Keratinocyte (primary cell): Measurements from ENCODE around the gene P2RX1. TPM values are rescaled to one million over a fixed set of nuclear protein-coding genes. Genes with fewer than 3 reads are reported as not detected.

Experiments
- DNase-seq: peaks from one replicate; pipeline ENCODE4 v3.0.0-alpha.2; 2011; ENCODE audit warnings: low read depth, missing footprints, low spot score
- FAIRE-seq: peaks from 2 replicates; lab custom pipeline; 2011; peaks lifted over from hg19 to GRCh38; lab: Jason Lieb, UNC
- H2AFZ ChIP-seq: 2 replicates; pipeline ENCODE4 v1.6.0; 2012; ENCODE audit warnings: low read length, control low read depth, inconsistent platforms; ENCODE audit not compliant: control insufficient read depth
- H3K27ac ChIP-seq: 2 replicates; pipeline ENCODE4 v1.5.1; 2011; ENCODE audit warnings: low read length; ENCODE audit not compliant: control insufficient read depth, insufficient read depth
- H3K27me3 ChIP-seq: 3 replicates; pipeline ENCODE4 v1.6.0; 2011; ENCODE audit warnings: low read length; ENCODE audit not compliant: control insufficient read depth, insufficient read depth; ENCODE audit errors: extremely low read depth
- H3K36me3 ChIP-seq, 2 experiments: 2 replicates in 1 of 2; 3 replicates in 1 of 2; pipeline ENCODE4 v1.5.1; 2011; ENCODE audit warnings: low read length in 2 of 2, mild to moderate bottlenecking in 1 of 2; ENCODE audit not compliant: control insufficient read depth in 2 of 2, insufficient read depth in 2 of 2; ENCODE audit errors: extremely low read depth in 1 of 2
- H3K4me1 ChIP-seq: 3 replicates; pipeline ENCODE4 v1.5.1; 2011; ENCODE audit warnings: low read length; ENCODE audit not compliant: control insufficient read depth, insufficient read depth; ENCODE audit errors: extremely low read depth
- H3K4me2 ChIP-seq: 3 replicates; pipeline ENCODE4 v1.6.0; 2011; ENCODE audit warnings: low read depth, low read length; ENCODE audit not compliant: control insufficient read depth, insufficient read depth; ENCODE audit errors: extremely low read depth
- H3K4me3 ChIP-seq, 3 experiments: fragments of 200-600 bp in 1 of 3; sonication (generic) in 1 of 3; 2 replicates in 2 of 3; 3 replicates in 1 of 3; pipeline ENCODE4 v1.5.1; 2011 to 2016; ENCODE audit warnings: low read length in 3 of 3, mild to moderate bottlenecking in 3 of 3, control low read depth in 2 of 3, inconsistent platforms in 1 of 3, low read depth in 1 of 3, mixed read lengths in 1 of 3, mixed run types in 1 of 3, moderate library complexity in 1 of 3; ENCODE audit not compliant: control insufficient read depth in 2 of 3, insufficient read depth in 2 of 3; ENCODE audit errors: extremely low read depth in 1 of 3
- H3K79me2 ChIP-seq: 2 replicates; pipeline ENCODE4 v1.6.0; 2012; ENCODE audit warnings: low read length; ENCODE audit not compliant: control insufficient read depth, insufficient read depth
- H3K9ac ChIP-seq: 3 replicates; pipeline ENCODE4 v1.6.0; 2011; ENCODE audit warnings: low read length; ENCODE audit not compliant: control insufficient read depth, insufficient read depth; ENCODE audit errors: extremely low read depth
- H3K9me1 ChIP-seq: 3 replicates; pipeline ENCODE4 v1.6.0; 2011; ENCODE audit warnings: low read length; ENCODE audit not compliant: control insufficient read depth, insufficient read depth; ENCODE audit errors: extremely low read depth
- H3K9me3 ChIP-seq: 2 replicates; pipeline ENCODE4 v1.5.1; 2012; ENCODE audit warnings: low read depth, low read length; ENCODE audit not compliant: control insufficient read depth
- H4K20me1 ChIP-seq: 3 replicates; pipeline ENCODE4 v1.6.0; 2011; ENCODE audit warnings: low read length; ENCODE audit not compliant: control insufficient read depth, insufficient read depth; ENCODE audit errors: extremely low read depth
- CTCF ChIP-seq, 3 experiments: IDR thresholded peaks in 1 of 3; conservative IDR thresholded peaks in 1 of 3; optimal IDR thresholded peaks in 1 of 3; 2 replicates in 2 of 3; 3 replicates in 1 of 3; pipeline versions ENCODE3 to v1.5.1; 2011; ENCODE audit warnings: low read length in 3 of 3, mild to moderate bottlenecking in 3 of 3, moderate library complexity in 2 of 3, control low read depth in 1 of 3, inconsistent platforms in 1 of 3; ENCODE audit not compliant: insufficient read depth in 2 of 3; ENCODE audit errors: extremely low read depth in 1 of 3
- EZH2 ChIP-seq: IDR thresholded peaks from one replicate; pipeline ENCODE4 v1.6.1; 2012; ENCODE audit warnings: inconsistent platforms, mild to moderate bottlenecking, low read length, moderate library complexity
- dilution Hi-C: fragments of 300-500 bp; cut with MboI; formaldehyde crosslinking; loops from one replicate; pipeline ENCODE4 v1.7.0; 2020; ENCODE audit warnings: low sequenced_read_pairs; ENCODE audit not compliant: extremely low pct_ligation_motif_present
- polyA plus RNA-seq, 5 experiments: library from polyadenylated mRNA; depleted of rRNA in 3 of 5; stranded (reverse) in 3 of 5; stranded (forward) in 1 of 5; unstranded in 1 of 5; fragments of >200 nt; gene quantifications; 1 replicate in 1 of 5; 2 replicates in 3 of 5; 3 replicates in 1 of 5; pipeline versions ENCODE4 v1.2.1 to v1.2.3, GENCODE V29; 2011 to 2012; ENCODE audit warnings: missing spikeins in 2 of 5, low read depth in 1 of 5, low replicate concordance in 1 of 5

Gene P2RX1
- polyA plus RNA-seq, 1 donor (not counting 4 experiments of a cell fraction or from before 2014, with no cell fraction given), result not detected

GRCh38 chr17:3916825-3917224 is 560 bp upstream of the P2RX1 start:
- no peak overlapping the region for H3K27ac ChIP-seq
- no peak overlapping the region for H2AFZ ChIP-seq
- H3K27me3 ChIP-seq, result no peaks in the 10 kb centered on the region
- H3K4me1 ChIP-seq, result no peaks in the 10 kb centered on the region
- no peaks in the 10 kb centered on the region for H3K9me1 ChIP-seq
- H3K4me3 ChIP-seq, result no peak overlapping the region
- FAIRE-seq (no peak), DNase-seq (no peak)
- H3K9me3 ChIP-seq, result no peaks in the 10 kb centered on the region
- H3K9ac ChIP-seq, result no peak overlapping the region
- H3K79me2 ChIP-seq, result no peaks in the 10 kb centered on the region
- no peaks in the 10 kb centered on the region for H3K36me3 ChIP-seq
- dilution Hi-C loops, result no loop called here
- H3K4me2 ChIP-seq, result no peak overlapping the region
- no peaks in the 10 kb centered on the region for H4K20me1 ChIP-seq
- no peak for TF ChIP-seq CTCF (optimal IDR thresholded peaks at IDR 0.05 in 1 of 3, IDR thresholded peaks at IDR 0.05 in 1 of 3, conservative IDR thresholded peaks at IDR 0.05 in 1 of 3; ENCODE audit: extremely low read depth in 1 of 3, insufficient read depth in 2 of 3, low read length in 3 of 3)
- TF ChIP-seq EZH2, result no peak

GRCh38 chr17:3915581-3915994 is 677 bp downstream of the P2RX1 start:
- no peak overlapping the region for H3K27ac ChIP-seq
- DNase-seq, result no peak
- H2AFZ ChIP-seq, result no peak overlapping the region
- no peaks in the 10 kb centered on the region for H3K4me1 ChIP-seq
- no peaks in the 10 kb centered on the region for H3K27me3 ChIP-seq
- no peak overlapping the region for H3K4me3 ChIP-seq
- no peaks in the 10 kb centered on the region for H3K9me3 ChIP-seq
- no peak for FAIRE-seq
- no peak for TF ChIP-seq EZH2
- no peak for TF ChIP-seq CTCF (optimal IDR thresholded peaks at IDR 0.05 in 1 of 3, IDR thresholded peaks at IDR 0.05 in 1 of 3, conservative IDR thresholded peaks at IDR 0.05 in 1 of 3; ENCODE audit: extremely low read depth in 1 of 3, insufficient read depth in 2 of 3, low read length in 3 of 3)
- H3K9me1 ChIP-seq, result no peaks in the 10 kb centered on the region
- no peak overlapping the region for H3K9ac ChIP-seq
- H3K4me2 ChIP-seq, result no peak overlapping the region
- H3K79me2 ChIP-seq, result no peaks in the 10 kb centered on the region
- no peaks in the 10 kb centered on the region for H4K20me1 ChIP-seq
- H3K36me3 ChIP-seq, result no peaks in the 10 kb centered on the region
- dilution Hi-C loops, result no loop called here
